Measurements from ENCODE around the gene HECA. TPM values are rescaled to one million over a fixed set of nuclear protein-coding genes. Genes with fewer than 3 reads are reported as not detected.

HECA gene
- total and polyA plus RNA-seq, 2 of the 8 experiments (the other 6 are each of a cell fraction or from before 2014, with no cell fraction given) = 2.4 to 9.2 TPM

DNA sequence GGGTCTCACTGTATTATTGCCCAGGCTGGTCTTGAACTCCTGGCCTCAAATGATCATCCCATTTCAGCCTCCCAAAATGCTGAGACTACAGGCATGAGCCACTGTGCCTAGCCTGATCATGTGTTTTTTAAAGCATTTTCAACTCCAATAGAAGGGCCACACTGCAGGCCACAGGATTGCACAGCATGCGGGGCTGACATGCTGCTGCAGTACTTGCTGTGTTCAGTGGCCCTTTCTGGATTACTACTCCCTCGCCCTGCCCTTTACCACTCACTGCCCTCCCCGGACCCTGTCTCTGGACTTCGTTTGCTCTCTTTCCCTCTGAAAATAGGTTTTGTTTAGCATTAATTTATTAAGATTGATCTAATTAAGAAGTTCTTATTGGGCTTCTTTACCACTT is 37.3 kb downstream of the HECA start:
- Histone ChIP-seq H4K5ac (ENCODE audit: insufficient read length, low read depth, low read length) (no peak overlapping the region), H3K79me1 (ENCODE audit: low read depth, low read length) (no peaks in the 10 kb centered on the region; the same call in 1 of the 2 replicates), H3K23me2 (ENCODE audit: low read depth, low read length) (no peaks in the 10 kb centered on the region), H3K27ac (ENCODE audit: low read depth, low read length) (no peak overlapping the region), H4K91ac (replicated peaks; ENCODE audit: insufficient read length, low read length) (no peak overlapping the region), H3K9ac (replicated peaks in 1 of 4; ENCODE audit: extremely low read depth in 1 of 4, low read depth in 3 of 4, low read length in 3 of 4) (no peak overlapping the region), H3K36me3 (ENCODE audit: control insufficient read depth in 2 of 4, insufficient read depth in 4 of 4, low read length in 3 of 4) (peaks cover 0 to 3% (median 0%) of the 10 kb centered on the region in 4 experiments; a peak in 2 of 8 replicates), H3K14ac (ENCODE audit: insufficient read length) (no peak overlapping the region), H3K23ac (ENCODE audit: insufficient read length) (no peak overlapping the region), H2BK120ac (replicated peaks; ENCODE audit: low read depth, low read length) (no peak overlapping the region), H2AK5ac (ENCODE audit: low read depth, low read length) (no peak overlapping the region), H2BK5ac (ENCODE audit: low read depth, low read length) (no peak overlapping the region), H3K56ac (replicated peaks; ENCODE audit: insufficient read length, low read depth, low read length) (no peak overlapping the region), H3K18ac (ENCODE audit: extremely low read depth, low read length) (no peak overlapping the region), H3K4me2 (ENCODE audit: insufficient read depth in 1 of 2, low read depth in 2 of 2, low read length in 2 of 2) (no peak overlapping the region), H3K79me2 (ENCODE audit: control insufficient read depth in 1 of 2, insufficient read depth in 2 of 2, low read length in 2 of 2) (no peaks in the 10 kb centered on the region), H3K9me3 (ENCODE audit: insufficient read depth in 2 of 2, low read depth in 1 of 2, low read length in 1 of 2) (no peaks in the 10 kb centered on the region), H4K20me1 (replicated peaks in 1 of 2; ENCODE audit: control insufficient read depth in 1 of 2, insufficient read depth in 2 of 2, low read length in 2 of 2) (peaks cover 0 to 3% of the 10 kb centered on the region in 2 experiments), H3K4me3 (ENCODE audit: extremely low read depth in 1 of 4, insufficient read depth in 2 of 4, low read depth in 3 of 4, low read length in 4 of 4) (no peak overlapping the region), H2BK20ac (ENCODE audit: low read length) (no peak overlapping the region), H3K4ac (replicated peaks; ENCODE audit: insufficient read length, low read depth, low read length) (no peak overlapping the region), H2BK15ac (ENCODE audit: low read length) (no peak overlapping the region), H2BK12ac (ENCODE audit: low read depth, low read length) (no peak overlapping the region), H3K27me3 (replicated peaks in 1 of 4; ENCODE audit: control insufficient read depth in 3 of 4, extremely low read depth in 1 of 4, insufficient read depth in 3 of 4, low read length in 3 of 4) (no peaks in the 10 kb centered on the region), H4K8ac (ENCODE audit: extremely low read depth, insufficient read depth, low read length) (no peak overlapping the region), H3K4me1 (replicated peaks in 1 of 4; ENCODE audit: control insufficient read depth in 3 of 4, insufficient read depth in 4 of 4, low read length in 3 of 4) (peaks cover 0 to 3% (median 0%) of the 10 kb centered on the region in 4 experiments; a peak in 1 of 7 replicates), H2AFZ (ENCODE audit: low read length) (no peak overlapping the region)
- FAIRE-seq (no peak), DNase-seq (ENCODE audit: low read depth in 1 of 2, low spot score in 2 of 2) (no peak)
- 86% methylated on average over 4 of the region's 4 CpGs; no CpG with 5 or more reads in 1 of the 2 experiments for WGBS, 2 experiments (ENCODE audit: extremely low coverage in 1 of 2, insufficient coverage in 1 of 2, insufficient read length in 1 of 2, insufficient replicate concordance in 2 of 2, low coverage in 1 of 2, low lambda C conversion rate in 2 of 2, missing lambda C conversion rate in 1 of 2)
- ChIA-PET POLR2A (ENCODE audit: partially characterized antibody) (no interaction called here), CTCF (ENCODE audit: partially characterized antibody) (no interaction called here)
- TF ChIP-seq RFX5 (IDR thresholded peaks at IDR 0.05; ENCODE audit: borderline replicate concordance, low read depth, low read length) = no peak
